ENCODE data around the gene GFOD2.
A peak's percentile ranks its signal among the peaks of the same experiment; 100 is the strongest.

The GFOD2 gene

DNA sequence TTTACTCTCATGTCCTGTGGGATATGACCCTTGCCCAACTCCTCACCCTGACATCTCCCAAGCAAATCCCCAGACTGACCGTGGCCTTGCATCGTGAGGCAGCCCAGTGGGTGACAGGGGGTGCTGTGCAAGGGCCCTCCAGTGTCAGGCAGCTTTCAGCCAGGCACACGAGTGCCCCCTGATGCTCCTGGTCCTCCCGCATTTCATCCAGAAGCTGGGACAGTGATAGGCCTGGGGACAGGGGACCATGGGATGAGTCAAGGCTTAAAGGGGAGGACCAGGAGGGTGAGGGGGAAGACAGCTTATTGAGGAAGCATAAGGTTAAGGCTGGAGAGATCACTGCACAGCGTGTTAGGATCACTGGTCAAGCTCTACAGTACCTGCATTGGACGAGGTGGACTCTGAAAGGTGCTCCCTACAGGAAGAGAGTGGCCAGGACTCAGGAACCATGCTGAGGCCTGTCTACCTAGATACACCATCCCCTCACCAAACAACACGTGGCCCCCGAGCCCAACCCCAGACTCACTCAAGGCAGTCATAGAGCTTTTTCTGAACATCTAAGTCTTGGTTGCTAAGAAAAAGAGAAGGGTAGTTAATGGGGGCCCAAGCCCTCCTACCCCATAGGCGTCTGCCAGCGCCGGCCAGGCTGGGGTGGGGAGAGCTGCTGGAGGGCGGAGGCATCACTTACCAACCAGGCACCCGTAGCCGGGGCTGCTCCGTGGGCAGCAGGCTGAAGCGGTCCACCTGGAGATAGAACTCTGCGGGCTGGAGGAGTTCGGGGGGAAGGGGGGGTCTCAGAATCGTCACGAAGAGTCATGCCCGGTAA lies 60.1 kb downstream of the GFOD2 start:
- peak; percentile 0; the same call in 1 of the 3 replicates for ATAC-seq
- TF ChIP-seq RARB (CRISPR knock-in tag; IDR thresholded peaks at IDR 0.05): no peak
- no peak for TF ChIP-seq ZC3H10 (CRISPR knock-in tag; IDR thresholded peaks at IDR 0.05)
- no peak for TF ChIP-seq ZNF8 (CRISPR knock-in tag; IDR thresholded peaks at IDR 0.05)
- TF ChIP-seq PPARA (CRISPR knock-in tag; IDR thresholded peaks at IDR 0.05; ENCODE audit: borderline replicate concordance): no peak
- no peak for TF ChIP-seq SNAI2 (CRISPR knock-in tag; IDR thresholded peaks at IDR 0.05)
- no peak for TF ChIP-seq BACH2 (CRISPR knock-in tag; IDR thresholded peaks at IDR 0.05; ENCODE audit: borderline replicate concordance)
- TF ChIP-seq TOX (CRISPR knock-in tag; IDR thresholded peaks at IDR 0.05; ENCODE audit: borderline replicate concordance): no peak
- no peak for TF ChIP-seq TCF4 (CRISPR knock-in tag; IDR thresholded peaks at IDR 0.05; ENCODE audit: borderline replicate concordance)
- TF ChIP-seq ISL1 (CRISPR knock-in tag; IDR thresholded peaks at IDR 0.05): no peak
- no peak for TF ChIP-seq ZNF565 (CRISPR knock-in tag; conservative IDR thresholded peaks at IDR 0.05; ENCODE audit: low read depth)
- TF ChIP-seq, protein P1, sequence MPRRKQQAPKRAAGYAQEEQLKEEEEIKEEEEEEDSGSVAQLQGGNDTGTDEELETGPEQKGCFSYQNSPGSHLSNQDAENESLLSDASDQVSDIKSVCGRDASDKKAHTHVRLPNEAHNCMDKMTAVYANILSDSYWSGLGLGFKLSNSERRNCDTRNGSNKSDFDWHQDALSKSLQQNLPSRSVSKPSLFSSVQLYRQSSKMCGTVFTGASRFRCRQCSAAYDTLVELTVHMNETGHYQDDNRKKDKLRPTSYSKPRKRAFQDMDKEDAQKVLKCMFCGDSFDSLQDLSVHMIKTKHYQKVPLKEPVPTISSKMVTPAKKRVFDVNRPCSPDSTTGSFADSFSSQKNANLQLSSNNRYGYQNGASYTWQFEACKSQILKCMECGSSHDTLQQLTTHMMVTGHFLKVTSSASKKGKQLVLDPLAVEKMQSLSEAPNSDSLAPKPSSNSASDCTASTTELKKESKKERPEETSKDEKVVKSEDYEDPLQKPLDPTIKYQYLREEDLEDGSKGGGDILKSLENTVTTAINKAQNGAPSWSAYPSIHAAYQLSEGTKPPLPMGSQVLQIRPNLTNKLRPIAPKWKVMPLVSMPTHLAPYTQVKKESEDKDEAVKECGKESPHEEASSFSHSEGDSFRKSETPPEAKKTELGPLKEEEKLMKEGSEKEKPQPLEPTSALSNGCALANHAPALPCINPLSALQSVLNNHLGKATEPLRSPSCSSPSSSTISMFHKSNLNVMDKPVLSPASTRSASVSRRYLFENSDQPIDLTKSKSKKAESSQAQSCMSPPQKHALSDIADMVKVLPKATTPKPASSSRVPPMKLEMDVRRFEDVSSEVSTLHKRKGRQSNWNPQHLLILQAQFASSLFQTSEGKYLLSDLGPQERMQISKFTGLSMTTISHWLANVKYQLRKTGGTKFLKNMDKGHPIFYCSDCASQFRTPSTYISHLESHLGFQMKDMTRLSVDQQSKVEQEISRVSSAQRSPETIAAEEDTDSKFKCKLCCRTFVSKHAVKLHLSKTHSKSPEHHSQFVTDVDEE (CRISPR knock-in tag; IDR thresholded peaks at IDR 0.05): no peak
- no peak for TF ChIP-seq ZNF70 (CRISPR knock-in tag; IDR thresholded peaks at IDR 0.05)
- no peak for TF ChIP-seq ZFP3 (CRISPR knock-in tag; IDR thresholded peaks at IDR 0.05)
- no peak for TF ChIP-seq OSR1 (CRISPR knock-in tag; IDR thresholded peaks at IDR 0.05)
- TF ChIP-seq CSDC2 (CRISPR knock-in tag; IDR thresholded peaks at IDR 0.05): no peak
- TF ChIP-seq GLIS3 (CRISPR knock-in tag; IDR thresholded peaks at IDR 0.05): no peak
- TF ChIP-seq ZFP30 (CRISPR knock-in tag; IDR thresholded peaks at IDR 0.05): no peak

DNA sequence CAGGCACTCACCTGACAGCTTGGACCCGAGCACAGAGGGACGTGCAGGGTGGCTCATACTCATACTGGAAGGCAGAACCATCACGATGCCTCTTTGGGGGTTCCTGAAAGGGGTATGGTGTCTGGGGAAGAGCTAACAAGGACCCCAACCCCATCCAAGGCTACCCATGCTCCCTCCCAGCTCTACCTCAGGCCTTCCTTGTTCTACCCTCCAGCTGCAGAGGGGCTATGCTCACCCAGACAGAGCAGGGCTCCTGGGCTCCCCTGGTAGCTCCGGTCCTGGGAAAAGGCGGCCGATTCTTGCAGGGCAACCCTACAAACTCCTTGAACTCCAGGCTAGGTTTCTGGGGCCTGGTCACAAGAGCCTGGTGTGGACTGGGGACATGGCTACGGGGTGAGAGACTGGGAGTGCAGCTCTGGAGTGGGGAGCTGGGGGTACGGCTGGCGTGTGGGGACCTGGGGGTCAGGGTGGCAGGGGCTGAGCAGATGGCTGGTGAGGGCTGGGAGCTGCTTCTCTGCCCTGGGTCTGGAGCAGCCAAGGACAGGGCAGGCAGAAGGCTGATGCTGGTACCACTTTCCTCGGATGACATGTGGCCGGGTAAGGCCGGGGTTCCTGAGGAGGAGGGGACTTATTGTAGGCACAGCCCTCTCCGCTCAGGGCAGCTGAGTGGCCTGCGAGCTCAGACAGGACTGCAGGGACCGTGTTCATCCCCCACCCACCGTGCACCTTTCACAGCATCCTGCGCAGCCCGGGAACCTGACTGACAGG lies 61.2 kb downstream of the GFOD2 start:
- TF ChIP-seq, protein P1 (CRISPR knock-in tag; IDR thresholded peaks at IDR 0.05): no peak
- TF ChIP-seq, protein P2, sequence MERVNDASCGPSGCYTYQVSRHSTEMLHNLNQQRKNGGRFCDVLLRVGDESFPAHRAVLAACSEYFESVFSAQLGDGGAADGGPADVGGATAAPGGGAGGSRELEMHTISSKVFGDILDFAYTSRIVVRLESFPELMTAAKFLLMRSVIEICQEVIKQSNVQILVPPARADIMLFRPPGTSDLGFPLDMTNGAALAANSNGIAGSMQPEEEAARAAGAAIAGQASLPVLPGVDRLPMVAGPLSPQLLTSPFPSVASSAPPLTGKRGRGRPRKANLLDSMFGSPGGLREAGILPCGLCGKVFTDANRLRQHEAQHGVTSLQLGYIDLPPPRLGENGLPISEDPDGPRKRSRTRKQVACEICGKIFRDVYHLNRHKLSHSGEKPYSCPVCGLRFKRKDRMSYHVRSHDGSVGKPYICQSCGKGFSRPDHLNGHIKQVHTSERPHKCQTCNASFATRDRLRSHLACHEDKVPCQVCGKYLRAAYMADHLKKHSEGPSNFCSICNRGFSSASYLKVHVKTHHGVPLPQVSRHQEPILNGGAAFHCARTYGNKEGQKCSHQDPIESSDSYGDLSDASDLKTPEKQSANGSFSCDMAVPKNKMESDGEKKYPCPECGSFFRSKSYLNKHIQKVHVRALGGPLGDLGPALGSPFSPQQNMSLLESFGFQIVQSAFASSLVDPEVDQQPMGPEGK (CRISPR knock-in tag; IDR thresholded peaks at IDR 0.05; ENCODE audit: borderline replicate concordance): no peak
- TF ChIP-seq ISL1 (CRISPR knock-in tag; IDR thresholded peaks at IDR 0.05): no peak
- TF ChIP-seq, protein P3, sequence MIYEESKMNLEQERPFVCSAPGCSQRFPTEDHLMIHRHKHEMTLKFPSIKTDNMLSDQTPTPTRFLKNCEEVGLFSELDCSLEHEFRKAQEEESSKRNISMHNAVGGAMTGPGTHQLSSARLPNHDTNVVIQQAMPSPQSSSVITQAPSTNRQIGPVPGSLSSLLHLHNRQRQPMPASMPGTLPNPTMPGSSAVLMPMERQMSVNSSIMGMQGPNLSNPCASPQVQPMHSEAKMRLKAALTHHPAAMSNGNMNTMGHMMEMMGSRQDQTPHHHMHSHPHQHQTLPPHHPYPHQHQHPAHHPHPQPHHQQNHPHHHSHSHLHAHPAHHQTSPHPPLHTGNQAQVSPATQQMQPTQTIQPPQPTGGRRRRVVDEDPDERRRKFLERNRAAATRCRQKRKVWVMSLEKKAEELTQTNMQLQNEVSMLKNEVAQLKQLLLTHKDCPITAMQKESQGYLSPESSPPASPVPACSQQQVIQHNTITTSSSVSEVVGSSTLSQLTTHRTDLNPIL (CRISPR knock-in tag; IDR thresholded peaks at IDR 0.05; ENCODE audit: low read depth): no peak
- TF ChIP-seq ZFP30 (CRISPR knock-in tag; IDR thresholded peaks at IDR 0.05): no peak
- no peak for TF ChIP-seq GLIS3 (CRISPR knock-in tag; IDR thresholded peaks at IDR 0.05)
- no peak for TF ChIP-seq ZNF8 (CRISPR knock-in tag; IDR thresholded peaks at IDR 0.05)
- no peak for TF ChIP-seq ZFP3 (CRISPR knock-in tag; IDR thresholded peaks at IDR 0.05)
- no peak for TF ChIP-seq PPARA (CRISPR knock-in tag; IDR thresholded peaks at IDR 0.05; ENCODE audit: borderline replicate concordance)
- TF ChIP-seq OSR1 (CRISPR knock-in tag; IDR thresholded peaks at IDR 0.05): no peak
- no peak for TF ChIP-seq TOX (CRISPR knock-in tag; IDR thresholded peaks at IDR 0.05; ENCODE audit: borderline replicate concordance)
- no peak for TF ChIP-seq ZNF565 (CRISPR knock-in tag; conservative IDR thresholded peaks at IDR 0.05; ENCODE audit: low read depth)
- TF ChIP-seq, protein P4, sequence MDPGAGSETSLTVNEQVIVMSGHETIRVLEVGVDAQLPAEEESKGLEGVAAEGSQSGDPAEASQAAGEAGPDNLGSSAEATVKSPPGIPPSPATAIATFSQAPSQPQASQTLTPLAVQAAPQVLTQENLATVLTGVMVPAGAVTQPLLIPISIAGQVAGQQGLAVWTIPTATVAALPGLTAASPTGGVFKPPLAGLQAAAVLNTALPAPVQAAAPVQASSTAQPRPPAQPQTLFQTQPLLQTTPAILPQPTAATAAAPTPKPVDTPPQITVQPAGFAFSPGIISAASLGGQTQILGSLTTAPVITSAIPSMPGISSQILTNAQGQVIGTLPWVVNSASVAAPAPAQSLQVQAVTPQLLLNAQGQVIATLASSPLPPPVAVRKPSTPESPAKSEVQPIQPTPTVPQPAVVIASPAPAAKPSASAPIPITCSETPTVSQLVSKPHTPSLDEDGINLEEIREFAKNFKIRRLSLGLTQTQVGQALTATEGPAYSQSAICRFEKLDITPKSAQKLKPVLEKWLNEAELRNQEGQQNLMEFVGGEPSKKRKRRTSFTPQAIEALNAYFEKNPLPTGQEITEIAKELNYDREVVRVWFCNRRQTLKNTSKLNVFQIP (CRISPR knock-in tag; IDR thresholded peaks at IDR 0.05; ENCODE audit: borderline replicate concordance, low read depth): no peak
- no peak for TF ChIP-seq ESRRG (CRISPR knock-in tag; IDR thresholded peaks at IDR 0.05)
- TF ChIP-seq ZNF70 (CRISPR knock-in tag; IDR thresholded peaks at IDR 0.05): no peak
- TF ChIP-seq ARNTL (CRISPR knock-in tag; IDR thresholded peaks at IDR 0.05; ENCODE audit: borderline replicate concordance, low read depth): no peak
- no peak for TF ChIP-seq RARB (CRISPR knock-in tag; IDR thresholded peaks at IDR 0.05)
- no peak for TF ChIP-seq SNAI2 (CRISPR knock-in tag; IDR thresholded peaks at IDR 0.05)
- TF ChIP-seq CSDC2 (CRISPR knock-in tag; IDR thresholded peaks at IDR 0.05): no peak
- TF ChIP-seq BACH2 (CRISPR knock-in tag; IDR thresholded peaks at IDR 0.05; ENCODE audit: borderline replicate concordance): no peak
- ATAC-seq: no peak

Measured in SK-N-SH treated with all-trans-retinoic acid at 6 μM for 48 hours (cell line).